Peyer's patch (tissue), 4 donors: ENCODE results near the gene ANTXR1. TPM values are rescaled to one million over a fixed set of nuclear protein-coding genes. Genes with fewer than 3 reads are reported as not detected.

Experiments used
- DNase-seq, 3 donors: peaks; one replicate each; pipeline ENCODE4 v3.0.0-alpha.2; 2017 to 2019
- H3K27ac ChIP-seq, 4 donors: fragments of 200-600 bp; sonication (generic); one replicate each; pipeline ENCODE4 v1.5.1; 2016 to 2019
- H3K27me3 ChIP-seq, 2 donors: fragments of 200-600 bp; sonication (generic); one replicate each; pipeline ENCODE4 v1.5.1; 2019
- H3K36me3 ChIP-seq, 3 donors: fragments of 200-600 bp; sonication (generic); one replicate each; pipeline ENCODE4 v1.5.1; 2016 to 2019
- H3K4me1 ChIP-seq, 4 donors: fragments of 200-600 bp; sonication (generic); one replicate each; pipeline ENCODE4 v1.5.1; 2016 to 2019
- H3K4me3 ChIP-seq, 4 donors: fragments of 200-600 bp; sonication (generic); 1 replicate in 3 of 4; 2 replicates in 1 of 4; pipeline ENCODE4 v1.5.1; 2016 to 2019; ENCODE audit warnings: mild to moderate bottlenecking in 1 of 4
- H3K9me3 ChIP-seq, 4 donors: fragments of 200-600 bp; sonication (generic); one replicate each; pipeline ENCODE4 v1.5.1; 2016 to 2019; ENCODE audit warnings: mild to moderate bottlenecking in 1 of 4
- CTCF ChIP-seq, 6 experiments: fragments of 450-650 bp in 4 of 6; fragments of 200-600 bp in 2 of 6; sonication (generic) in 1 of 6; IDR thresholded peaks; one replicate each; pipeline ENCODE4 v1.5.1; 2017 to 2019; ENCODE audit warnings: antibody characterized with exemption in 6 of 6, mild to moderate bottlenecking in 3 of 6, moderate library complexity in 1 of 6
- POLR2A ChIP-seq, 2 donors: fragments of 450-650 bp; IDR thresholded peaks; one replicate each; pipeline ENCODE4 v1.5.1; 2017; ENCODE audit warnings: antibody characterized with exemption in 2 of 2, mild to moderate bottlenecking in 2 of 2, moderate library complexity in 2 of 2
- total RNA-seq, 4 donors: library from RNA; depleted of rRNA; stranded (reverse); fragments of >200 nt; gene quantifications; one replicate each; pipeline ENCODE4 v1.1.0, GENCODE V29; 2016

Gene ANTXR1
- total RNA-seq, 4 donors from 2014 or later: 5.4 to 39.6 (median 25.0) TPM

- Histone ChIP-seq H3K27ac (no peak overlapping the region), H3K4me3 (no peak overlapping the region), H3K4me1 (no peaks in the 10 kb centered on the region), H3K27me3 (no peaks in the 10 kb centered on the region), H3K36me3 (no peaks in the 10 kb centered on the region), H3K9me3 (no peaks in the 10 kb centered on the region)
- no peak for DNase-seq
- no peak for TF ChIP-seq CTCF (IDR thresholded peaks at IDR 0.05)
- TF ChIP-seq POLR2A (IDR thresholded peaks at IDR 0.05): no peak
These were observed 62.5 kb downstream of the ANTXR1 start for GRCh38 chr2:69075486-69075885.

- H3K9me3 ChIP-seq: no peaks in the 10 kb centered on the region
- H3K27ac ChIP-seq: no peak overlapping the region
- no peak for DNase-seq
- no peaks in the 10 kb centered on the region for H3K36me3 ChIP-seq
- TF ChIP-seq POLR2A (IDR thresholded peaks at IDR 0.05): no peak
- TF ChIP-seq CTCF (IDR thresholded peaks at IDR 0.05): no peak
- H3K4me1 ChIP-seq: no peaks in the 10 kb centered on the region
- H3K4me3 ChIP-seq: no peak overlapping the region
- no peaks in the 10 kb centered on the region for H3K27me3 ChIP-seq
These were observed 63.6 kb downstream of the ANTXR1 start for GRCh38 chr2:69076601-69077000.

GRCh38 chr2:69077252-69077950 is 64.4 kb downstream of the ANTXR1 start:
- Histone ChIP-seq H3K4me3 (no peak overlapping the region), H3K27ac (no peak overlapping the region), H3K9me3 (no peaks in the 10 kb centered on the region), H3K27me3 (no peaks in the 10 kb centered on the region), H3K4me1 (peaks cover 0 to 4% (median 0%) of the 10 kb centered on the region in 4 donors), H3K36me3 (no peaks in the 10 kb centered on the region)
- TF ChIP-seq POLR2A (IDR thresholded peaks at IDR 0.05): no peak
- TF ChIP-seq CTCF (IDR thresholded peaks at IDR 0.05): no peak
- DNase-seq: no peak

GRCh38 chr2:69080071-69080470 is 67.1 kb downstream of the ANTXR1 start:
- TF ChIP-seq POLR2A (IDR thresholded peaks at IDR 0.05): no peak
- no peak for TF ChIP-seq CTCF (IDR thresholded peaks at IDR 0.05)
- H3K9me3 ChIP-seq: no peaks in the 10 kb centered on the region
- DNase-seq: no peak
- peaks cover 0 to 9% (median 2%) of the 10 kb centered on the region in 4 donors for H3K4me1 ChIP-seq
- H3K36me3 ChIP-seq: no peaks in the 10 kb centered on the region
- H3K27ac ChIP-seq: no peak overlapping the region
- no peaks in the 10 kb centered on the region for H3K27me3 ChIP-seq
- H3K4me3 ChIP-seq: no peak overlapping the region

- Histone ChIP-seq H3K4me3 (no peak overlapping the region), H3K36me3 (no peaks in the 10 kb centered on the region), H3K27ac (peak overlapping the region in 3 of 4 donors; percentile 13 to 51 (median 17)), H3K27me3 (no peaks in the 10 kb centered on the region), H3K9me3 (no peaks in the 10 kb centered on the region), H3K4me1 (peaks cover 0 to 9% (median 2%) of the 10 kb centered on the region in 4 donors)
- TF ChIP-seq POLR2A (IDR thresholded peaks at IDR 0.05) (no peak), CTCF (IDR thresholded peaks at IDR 0.05) (no peak)
- no peak for DNase-seq
These were observed 68.1 kb downstream of the ANTXR1 start for GRCh38 chr2:69081001-69081580.
